Spinal cord (tissue), 10 donors: ENCODE data around the gene ZNHIT2. TPM values are rescaled to one million over a fixed set of nuclear protein-coding genes. Genes with fewer than 3 reads are reported as not detected.
A peak's percentile ranks its signal among the peaks of the same experiment; 100 is the strongest.

Source experiments
- DNase-seq, 6 donors: peaks; one replicate each; pipeline versions ENCODE4 v3.0.0 to v3.0.0-alpha.2; 2013 to 2015; ENCODE audit warnings: low spot score in 6 of 6, low read depth in 4 of 6
- H3K27ac ChIP-seq: one replicate; pipeline ENCODE4 v1.5.1; 2013; ENCODE audit warnings: low read depth, low read length, control low read depth
- H3K27me3 ChIP-seq: one replicate; pipeline ENCODE4 v1.6.1; 2013; ENCODE audit warnings: low read length; ENCODE audit not compliant: control insufficient read depth, insufficient read depth
- H3K36me3 ChIP-seq: one replicate; pipeline ENCODE4 v1.6.1; 2013; ENCODE audit warnings: low read length; ENCODE audit not compliant: control insufficient read depth, insufficient read depth
- H3K4me1 ChIP-seq: one replicate; pipeline ENCODE4 v1.6.1; 2013; ENCODE audit warnings: low read length; ENCODE audit not compliant: control insufficient read depth, insufficient read depth
- H3K4me3 ChIP-seq: one replicate; pipeline ENCODE4 v1.5.1; 2013; ENCODE audit warnings: low read depth, low read length, control low read depth
- H3K9me3 ChIP-seq: one replicate; pipeline ENCODE4 v1.6.1; 2013; ENCODE audit warnings: low read length; ENCODE audit not compliant: control insufficient read depth, insufficient read depth
- whole genome bisulfite sequencing: methylation state at CpG from one replicate; pipeline ENCODE4 v1.1.5; 2013; ENCODE audit warnings: missing lambda C conversion rate; ENCODE audit not compliant: insufficient coverage; 5-methylcytosine and 5-hydroxymethylcytosine counted together
- polyA plus RNA-seq, 2 donors: library from polyadenylated mRNA; unstranded; fragments of 120-200 nt; gene quantifications; one replicate each; pipeline ENCODE4 v1.2.1, GENCODE V29; 2013; ENCODE audit not compliant: insufficient read length in 2 of 2
- small RNA-seq: library from RNA; depleted of rRNA; stranded (forward); fragments of <200 nt; gene quantifications from one replicate; pipeline ENCODE3, GENCODE V24; 2014; ENCODE audit warnings: low replicate concordance
- total RNA-seq, 2 donors: library from RNA; depleted of rRNA in 1 of 2; stranded (reverse); fragments of 120-200 nt in 1 of 2; fragments of >200 nt in 1 of 2; gene quantifications; one replicate each; pipeline versions ENCODE4 v1.2.3 to v1.2.4, GENCODE V29; 2013 to 2014
- donor health status: healthy.

Gene ZNHIT2
- total and polyA plus RNA-seq, 4 donors, result 2.7 to 14.0 (median 10.5) TPM

DNA sequence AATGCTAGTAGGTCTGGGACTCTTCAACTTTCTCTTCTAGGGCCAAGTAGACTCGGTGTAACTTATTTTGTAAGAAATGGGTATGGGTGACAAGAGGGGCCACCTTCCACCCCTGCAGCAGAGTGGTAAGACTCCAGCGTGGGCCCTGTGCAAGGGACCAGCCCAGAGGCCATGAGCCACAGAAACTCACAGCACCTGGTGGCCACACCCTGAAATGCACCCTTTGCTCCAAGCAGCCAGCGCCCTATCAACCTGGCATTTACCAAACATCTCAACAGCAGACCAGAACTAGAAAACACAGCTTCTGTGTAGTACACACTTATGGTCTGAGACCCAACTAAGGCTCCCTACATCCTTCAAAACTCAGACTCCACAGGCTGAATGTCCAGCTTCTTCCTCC, 39.4 kb downstream of the ZNHIT2 start:
- Histone ChIP-seq H3K4me1 (peaks cover 6% of the 10 kb centered on the region), H3K36me3 (peaks cover 14% of the 10 kb centered on the region), H3K9me3 (no peaks in the 10 kb centered on the region), H3K4me3 (no peak overlapping the region), H3K27me3 (no peaks in the 10 kb centered on the region), H3K27ac (no peak overlapping the region)
- 74% methylated on average over 3 of the region's 3 CpGs for WGBS
- no peak for DNase-seq

DNA sequence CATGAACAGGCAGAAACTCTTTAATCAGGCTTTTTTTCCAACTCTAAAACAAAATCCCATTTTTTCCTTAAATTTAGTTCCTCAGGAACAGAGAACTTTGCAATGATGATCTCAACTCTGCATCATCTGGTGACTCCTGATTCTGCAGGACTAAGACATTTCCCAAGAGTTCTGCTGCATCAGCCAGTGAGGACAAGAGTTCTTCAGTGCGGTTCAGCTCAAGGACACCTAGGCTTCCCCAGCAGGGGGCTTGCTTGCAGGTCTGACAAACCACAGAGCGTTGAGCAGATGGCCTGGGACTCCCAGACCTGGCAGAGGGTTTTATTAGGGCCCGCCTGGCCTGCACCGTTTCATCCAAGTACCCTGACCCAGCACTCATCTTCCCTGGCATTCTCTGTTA, 40.0 kb downstream of the ZNHIT2 start:
- no peak overlapping the region for H3K27ac ChIP-seq
- no peaks in the 10 kb centered on the region for H3K27me3 ChIP-seq
- H3K4me3 ChIP-seq, result no peak overlapping the region
- H3K36me3 ChIP-seq, result peaks cover 14% of the 10 kb centered on the region
- WGBS, result 83% methylated on average over 4 of the region's 4 CpGs
- H3K4me1 ChIP-seq, result peaks cover 2% of the 10 kb centered on the region
- no peak for DNase-seq
- no peaks in the 10 kb centered on the region for H3K9me3 ChIP-seq

DNA sequence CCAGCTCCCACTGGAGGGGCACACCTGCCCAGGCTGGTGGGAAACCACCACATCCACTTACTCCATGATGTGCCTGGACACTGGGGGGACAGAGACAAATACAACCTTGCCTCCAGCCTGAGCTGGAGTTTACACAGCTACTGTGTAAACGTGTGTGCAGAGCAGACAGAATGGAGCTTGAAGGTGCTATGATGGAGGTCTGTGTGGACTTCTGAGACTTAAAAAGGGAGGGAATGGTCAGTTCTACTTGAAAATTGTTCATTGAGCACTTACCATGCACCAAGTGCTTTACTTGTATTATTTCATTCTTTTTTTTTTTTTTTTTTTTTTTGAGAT, 44.9 kb downstream of the ZNHIT2 start:
- Histone ChIP-seq H3K36me3 (peaks cover 1% of the 10 kb centered on the region), H3K27me3 (no peaks in the 10 kb centered on the region), H3K4me1 (no peaks in the 10 kb centered on the region), H3K9me3 (no peaks in the 10 kb centered on the region), H3K4me3 (no peak overlapping the region), H3K27ac (no peak overlapping the region)
- DNase-seq, result no peak
- WGBS, result no CpG with 5 or more reads among the region's 1 CpG

DNA sequence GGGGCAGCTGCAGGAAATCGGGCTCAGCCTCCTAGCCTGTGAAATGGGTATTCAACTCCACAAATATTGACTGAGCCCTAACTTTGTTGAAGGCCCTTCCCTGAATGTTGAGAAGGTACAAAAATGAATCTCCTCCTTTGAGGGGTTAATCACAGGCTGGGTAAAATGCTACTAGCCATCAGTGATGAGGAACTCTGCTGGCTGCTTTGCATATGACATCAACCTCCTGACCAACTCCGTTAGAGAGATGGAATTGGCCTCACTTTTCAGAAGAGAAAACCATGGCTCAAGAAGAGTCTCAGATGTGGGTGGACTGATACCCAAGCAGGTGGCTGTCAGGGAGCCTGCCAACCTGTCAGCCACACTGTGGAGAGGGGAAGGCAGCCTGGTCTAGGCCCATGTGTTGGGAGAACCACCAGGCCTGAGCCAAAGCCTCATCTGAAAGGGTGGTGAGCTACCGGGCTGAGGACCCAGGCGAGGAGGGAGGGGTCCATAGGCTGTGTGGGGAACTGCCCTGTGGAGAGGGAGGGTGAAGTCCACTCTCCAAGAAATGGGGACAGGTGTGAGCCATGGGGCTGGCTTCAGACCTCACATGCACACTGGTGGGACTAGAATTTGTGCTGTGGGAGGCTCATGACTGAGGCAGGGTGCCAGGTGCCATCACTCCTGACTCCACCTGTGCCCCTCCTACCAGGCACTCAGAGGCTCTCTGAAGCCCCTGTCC, 45.4 kb downstream of the ZNHIT2 start:
- DNase-seq, result no peak
- no peaks in the 10 kb centered on the region for H3K9me3 ChIP-seq
- H3K4me3 ChIP-seq, result no peak overlapping the region
- H3K27ac ChIP-seq, result no peak overlapping the region
- no peaks in the 10 kb centered on the region for H3K27me3 ChIP-seq
- H3K36me3 ChIP-seq, result no peaks in the 10 kb centered on the region
- 71% methylated on average over 3 of the region's 4 CpGs for WGBS
- no peaks in the 10 kb centered on the region for H3K4me1 ChIP-seq

DNA sequence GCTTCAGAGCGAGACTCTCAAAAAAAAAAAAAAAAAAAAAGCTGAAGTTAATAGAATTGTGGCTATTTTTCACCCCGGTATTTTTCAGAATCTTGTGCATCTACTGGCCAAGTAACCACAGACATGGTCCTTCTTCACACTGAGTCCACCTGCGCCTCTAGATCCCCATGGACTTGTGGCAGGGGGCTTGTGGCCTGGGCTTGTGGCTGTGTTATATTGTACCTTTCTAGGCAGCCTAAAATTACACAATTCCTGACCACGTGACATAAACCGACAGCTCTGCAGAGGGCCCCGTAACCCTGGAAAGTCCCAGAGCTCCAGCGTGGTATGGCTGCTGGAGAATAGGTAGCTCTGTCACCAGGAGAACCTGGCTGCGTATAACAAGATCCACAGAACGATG, 48.3 kb downstream of the ZNHIT2 start:
- WGBS, result 82% methylated on average over 3 of the region's 9 CpGs
- DNase-seq, result no peak
- Histone ChIP-seq H3K36me3 (no peaks in the 10 kb centered on the region), H3K4me3 (no peak overlapping the region), H3K27ac (no peak overlapping the region), H3K27me3 (no peaks in the 10 kb centered on the region), H3K4me1 (no peaks in the 10 kb centered on the region), H3K9me3 (no peaks in the 10 kb centered on the region)

DNA sequence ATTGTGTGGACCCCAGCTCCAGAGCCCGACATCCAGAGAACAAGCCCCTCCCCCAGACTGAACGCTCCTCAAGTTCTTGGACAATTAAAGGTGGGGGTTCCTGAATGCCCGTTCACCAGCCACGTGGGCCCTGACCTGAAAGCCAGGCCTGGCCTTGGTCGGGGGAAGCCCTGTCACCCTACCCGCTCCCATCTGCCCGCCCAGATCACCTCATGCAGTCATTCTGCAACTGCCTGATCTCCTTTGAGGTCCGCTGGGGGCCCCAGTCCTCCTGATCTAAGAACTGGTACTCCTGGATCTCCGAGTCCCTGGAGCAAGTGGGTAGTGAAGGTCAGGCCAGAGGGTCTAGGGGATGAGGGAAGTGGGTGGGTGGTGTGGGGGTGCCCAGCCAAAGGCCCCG, 50.1 kb downstream of the ZNHIT2 start:
- no peak overlapping the region for H3K27ac ChIP-seq
- WGBS, result 71% methylated on average over 8 of the region's 10 CpGs
- H3K4me3 ChIP-seq, result no peak overlapping the region
- H3K9me3 ChIP-seq, result no peaks in the 10 kb centered on the region
- DNase-seq, result no peak
- H3K4me1 ChIP-seq, result no peaks in the 10 kb centered on the region
- H3K36me3 ChIP-seq, result no peaks in the 10 kb centered on the region
- no peaks in the 10 kb centered on the region for H3K27me3 ChIP-seq

DNA sequence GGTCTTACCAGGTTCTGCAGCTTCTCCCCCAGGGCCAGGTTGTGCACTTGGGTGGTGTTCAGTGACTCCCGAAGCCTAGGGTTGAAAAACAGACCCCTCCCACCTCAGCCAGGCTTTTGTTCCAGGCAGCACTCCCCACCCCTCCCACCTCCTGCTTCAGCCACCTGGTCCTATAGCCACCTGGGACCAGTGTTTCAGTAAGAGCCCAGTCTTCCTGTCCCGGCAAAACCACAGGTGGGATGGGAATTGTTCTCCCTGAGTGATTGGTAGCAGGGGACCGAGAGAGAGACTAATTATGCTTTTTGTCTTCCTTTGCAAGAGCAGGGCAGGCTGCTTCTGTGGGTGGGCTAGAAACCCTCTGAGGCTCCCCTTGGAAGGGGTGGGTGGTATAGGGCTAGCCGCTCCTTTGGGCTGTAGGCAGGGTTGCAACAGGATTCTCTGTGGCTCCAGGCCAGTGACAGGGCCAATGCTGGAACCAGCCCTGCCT, 50.7 kb downstream of the ZNHIT2 start:
- Histone ChIP-seq H3K4me1 (no peaks in the 10 kb centered on the region), H3K9me3 (no peaks in the 10 kb centered on the region), H3K27ac (no peak overlapping the region), H3K4me3 (no peak overlapping the region), H3K36me3 (no peaks in the 10 kb centered on the region), H3K27me3 (no peaks in the 10 kb centered on the region)
- DNase-seq, result peak in 1 of 6 donors; percentile 23
- 38% methylated on average over 3 of the region's 4 CpGs for WGBS

Small RNA genes lying within 50 kb of the gene (small RNA-seq; reads per million reads assigned to genes)
- gene HIGD1AP10 (not detected), gene PDCL2P2 (not detected), gene RNU2-23P (2.5 reads per million, percentile 91 among the genes with 10 or more reads in this experiment)

Other genes with a start within 250 kb of the ZNHIT2 start
- gene EHD1, start 239.1 kb downstream of the ZNHIT2 start, total RNA-seq, result 10 to 100 TPM; 40.9 to 75.8 TPM
- gene EHD1, start 239.1 kb downstream of the ZNHIT2 start, polyA plus RNA-seq, result 100 to 1,000 TPM in 1 of 2 donors, 10 to 100 TPM in 1; 82.4 to 102 TPM
- 10 to 100 TPM in 1 of 2 donors, 1 to 10 TPM in 1; 8.1 to 14.7 TPM for gene ATG2A, start 200.5 kb downstream of the ZNHIT2 start, total RNA-seq
- 10 to 100 TPM; 26.0 to 26.8 TPM for gene ATG2A, start 200.5 kb downstream of the ZNHIT2 start, polyA plus RNA-seq
- gene PPP2R5B, start 193.0 kb downstream of the ZNHIT2 start, total RNA-seq, result 10 to 100 TPM; 26.3 to 40.0 TPM
- gene PPP2R5B, start 193.0 kb downstream of the ZNHIT2 start, polyA plus RNA-seq, result 10 to 100 TPM; 96.4 to 99.8 TPM
- gene GPHA2, start 181.8 kb downstream of the ZNHIT2 start, total RNA-seq, result 1 to 10 TPM in 1 of 2 donors, under 1 TPM in 1; 0.59 to 3.5 TPM
- gene GPHA2, start 181.8 kb downstream of the ZNHIT2 start, polyA plus RNA-seq, result 1 to 10 TPM in 1 of 2 donors, not detected in 1; 1.9 TPM
- under 1 TPM in 1 of 2 donors, not detected in 1; 0.50 TPM for gene MAJIN, start 145.6 kb downstream of the ZNHIT2 start, total RNA-seq
- under 1 TPM in 1 of 2 donors, not detected in 1; 0.42 TPM for gene MAJIN, start 145.6 kb downstream of the ZNHIT2 start, polyA plus RNA-seq
- gene BATF2, start 120.7 kb downstream of the ZNHIT2 start, total RNA-seq, result under 1 TPM; 0.99 TPM
- gene BATF2, start 120.7 kb downstream of the ZNHIT2 start, polyA plus RNA-seq, result 1 to 10 TPM in 1 of 2 donors, under 1 TPM in 1; 0.76 to 1.0 TPM
- gene ARL2, start 103.5 kb downstream of the ZNHIT2 start, total RNA-seq, result 100 to 1,000 TPM in 1 of 2 donors, 10 to 100 TPM in 1; 75.4 to 120 TPM
- gene ARL2, start 103.5 kb downstream of the ZNHIT2 start, polyA plus RNA-seq, result 100 to 1,000 TPM; 119 to 123 TPM
- gene SNX15, start 90.3 kb downstream of the ZNHIT2 start, total RNA-seq, result 10 to 100 TPM; 14.4 to 25.7 TPM
- 10 to 100 TPM; 30.6 to 32.4 TPM for gene SNX15, start 90.3 kb downstream of the ZNHIT2 start, polyA plus RNA-seq
- 1 to 10 TPM; 4.0 to 6.4 TPM for gene SAC3D1, start 76.5 kb downstream of the ZNHIT2 start, total RNA-seq
- gene SAC3D1, start 76.5 kb downstream of the ZNHIT2 start, polyA plus RNA-seq, result 10 to 100 TPM; 16.5 to 18.0 TPM
- gene NAALADL1, start 59.1 kb downstream of the ZNHIT2 start, total RNA-seq, result 10 to 100 TPM in 1 of 2 donors, 1 to 10 TPM in 1; 7.7 to 25.2 TPM
- 1 to 10 TPM; 5.5 to 8.1 TPM for gene NAALADL1, start 59.1 kb downstream of the ZNHIT2 start, polyA plus RNA-seq
- gene CDCA5, start 33.7 kb downstream of the ZNHIT2 start, total RNA-seq, result 1 to 10 TPM; 5.4 to 8.7 TPM
- gene CDCA5, start 33.7 kb downstream of the ZNHIT2 start, polyA plus RNA-seq, result 10 to 100 TPM; 14.1 to 15.0 TPM
- 10 to 100 TPM; 19.4 to 32.6 TPM for gene ZFPL1, start 33.5 kb downstream of the ZNHIT2 start, total RNA-seq
- gene ZFPL1, start 33.5 kb downstream of the ZNHIT2 start, polyA plus RNA-seq, result 10 to 100 TPM; 35.8 to 37.6 TPM
- 100 to 1,000 TPM in 1 of 2 donors, 10 to 100 TPM in 1; 91.4 to 122 TPM for gene VPS51, start 21.5 kb downstream of the ZNHIT2 start, total RNA-seq
- 100 to 1,000 TPM; 158 to 165 TPM for gene VPS51, start 21.5 kb downstream of the ZNHIT2 start, polyA plus RNA-seq
- gene TM7SF2, start 5.8 kb downstream of the ZNHIT2 start, total RNA-seq, result 10 to 100 TPM; 46.6 to 61.8 TPM
- gene TM7SF2, start 5.8 kb downstream of the ZNHIT2 start, polyA plus RNA-seq, result 100 to 1,000 TPM; 104 to 118 TPM
- 100 to 1,000 TPM; 174 to 693 TPM for gene FAU, start 4.4 kb upstream of the ZNHIT2 start, total RNA-seq
- 100 to 1,000 TPM; 603 to 622 TPM for gene FAU, start 4.4 kb upstream of the ZNHIT2 start, polyA plus RNA-seq
- 10 to 100 TPM; 36.7 to 55.3 TPM for gene MRPL49, start 4.6 kb upstream of the ZNHIT2 start, total RNA-seq
- 10 to 100 TPM; 42.5 to 45.0 TPM for gene MRPL49, start 4.6 kb upstream of the ZNHIT2 start, polyA plus RNA-seq
- gene SYVN1, start 16.8 kb upstream of the ZNHIT2 start, total RNA-seq, result 10 to 100 TPM; 14.3 to 18.3 TPM
- gene SYVN1, start 16.8 kb upstream of the ZNHIT2 start, polyA plus RNA-seq, result 10 to 100 TPM; 44.2 to 52.6 TPM
- gene SPDYC, start 52.5 kb upstream of the ZNHIT2 start, total RNA-seq, result not detected
- under 1 TPM in 1 of 2 donors, not detected in 1; 0.17 TPM for gene SPDYC, start 52.5 kb upstream of the ZNHIT2 start, polyA plus RNA-seq
- gene CAPN1, start 64.2 kb upstream of the ZNHIT2 start, total RNA-seq, result 10 to 100 TPM; 48.0 to 69.5 TPM
- 100 to 1,000 TPM in 1 of 2 donors, 10 to 100 TPM in 1; 99.4 to 115 TPM for gene CAPN1, start 64.2 kb upstream of the ZNHIT2 start, polyA plus RNA-seq
- 1 to 10 TPM; 7.2 to 9.1 TPM for gene POLA2, start 144.3 kb upstream of the ZNHIT2 start, total RNA-seq
- gene POLA2, start 144.3 kb upstream of the ZNHIT2 start, polyA plus RNA-seq, result 10 to 100 TPM in 1 of 2 donors, 1 to 10 TPM in 1; 9.7 to 16.2 TPM
- 1 to 10 TPM; 5.7 to 8.5 TPM for gene CDC42EP2, start 197.2 kb upstream of the ZNHIT2 start, total RNA-seq
- 1 to 10 TPM; 5.7 to 10.0 TPM for gene CDC42EP2, start 197.2 kb upstream of the ZNHIT2 start, polyA plus RNA-seq
- gene DPF2, start 216.2 kb upstream of the ZNHIT2 start, total RNA-seq, result 10 to 100 TPM; 28.0 to 52.7 TPM
- gene DPF2, start 216.2 kb upstream of the ZNHIT2 start, polyA plus RNA-seq, result 10 to 100 TPM; 72.8 to 84.0 TPM
- gene TIGD3, start 237.1 kb upstream of the ZNHIT2 start, total RNA-seq, result 1 to 10 TPM; 1.4 TPM
- 1 to 10 TPM; 3.4 to 3.7 TPM for gene TIGD3, start 237.1 kb upstream of the ZNHIT2 start, polyA plus RNA-seq